HG03558 (cell line): ENCODE measurements around the gene PAF1.

ENCODE experiments used
- ATAC-seq: cut with Tn5 transposase; IDR thresholded peaks from one replicate; pipeline ENCODE4 v1.9.1; 2021; ENCODE audit warnings: moderate number of reproducible peaks; ENCODE audit not compliant: unreplicated experiment; ENCODE audit errors: extremely low read depth

The PAF1 gene

GRCh38 chr19:39390751-39391437 is at the start of gene PAF1, which contains the start of gene MED29:
TSS of gene PAF1 (minus strand) at chr19:39391106. CDS start at chr19:39390864, 242 bp downstream.
TSS of gene MED29 (plus strand) at chr19:39391378. CDS start at chr19:39391423, 45 bp downstream.
- ATAC-seq, result peak; percentile 69

- no peak for ATAC-seq
Observed at GRCh38 chr19:39438270-39438934, 47.5 kb upstream of the PAF1 start.

- ATAC-seq, result no peak
Observed at GRCh38 chr19:39436350-39436716, 45.4 kb upstream of the PAF1 start.

GRCh38 chr19:39435499-39436349 is 44.8 kb upstream of the PAF1 start, which contains the start of gene RPS16:
TSS of gene RPS16 (minus strand) at chr19:39435949. CDS start at chr19:39435895, 54 bp downstream.
- ATAC-seq, result no peak

- ATAC-seq, result no peak
Observed at GRCh38 chr19:39434123-39435076, 43.5 kb upstream of the PAF1 start.

- no peak for ATAC-seq
Observed at GRCh38 chr19:39433480-39434079, 42.7 kb upstream of the PAF1 start.

GRCh38 chr19:39432677-39433025 is 41.7 kb upstream of the PAF1 start:
- no peak for ATAC-seq

- no peak for ATAC-seq
Observed at GRCh38 chr19:39430675-39431593, 40.0 kb upstream of the PAF1 start.

GRCh38 chr19:39428283-39429112 is 37.6 kb upstream of the PAF1 start:
- no peak for ATAC-seq

GRCh38 chr19:39427707-39428106 is 36.8 kb upstream of the PAF1 start:
- no peak for ATAC-seq

- no peak for ATAC-seq
Observed at GRCh38 chr19:39426170-39426569, 35.3 kb upstream of the PAF1 start.

- no peak for ATAC-seq
Observed at GRCh38 chr19:39425744-39426143, 34.8 kb upstream of the PAF1 start.

- no peak for ATAC-seq
Observed at GRCh38 chr19:39424934-39425333, 34.0 kb upstream of the PAF1 start.

GRCh38 chr19:39423258-39424086 is 32.6 kb upstream of the PAF1 start:
- no peak for ATAC-seq

GRCh38 chr19:39422020-39422419 is 31.1 kb upstream of the PAF1 start:
- no peak for ATAC-seq

GRCh38 chr19:39420769-39421168 is 29.9 kb upstream of the PAF1 start:
- no peak for ATAC-seq

- no peak for ATAC-seq
Observed at GRCh38 chr19:39419003-39419402, 28.1 kb upstream of the PAF1 start.
